Activated T-helper 17 cell treated with anti-CD3 and anti-CD28 coated beads, Interleukin-2, amount 50 U/mL, for 72 hours (primary cell): ENCODE data around the gene ZNF148. TPM values are rescaled to one million over a fixed set of nuclear protein-coding genes. Genes with fewer than 3 reads are reported as not detected.

ENCODE experiments used
- ATAC-seq: fragments of 150-1000 bp; cut with Tn5 transposase; replicated peaks from 2 replicates; pipeline ENCODE4 v1.10.0; 2021; ENCODE audit warnings: mild to moderate bottlenecking, moderate library complexity
- H3K27ac Mint-ChIP-seq: one replicate; pipeline ENCODE4 v1.8.0; 2022; ENCODE audit warnings: mixed read lengths
- H3K27me3 Mint-ChIP-seq: one replicate; pipeline ENCODE4 v1.8.0; 2022; ENCODE audit warnings: mixed read lengths
- H3K36me3 Mint-ChIP-seq: one replicate; pipeline ENCODE4 v1.8.0; 2022; ENCODE audit warnings: low read depth, mild to moderate bottlenecking, mixed read lengths
- H3K4me1 Mint-ChIP-seq: one replicate; pipeline ENCODE4 v1.8.0; 2022; ENCODE audit warnings: mixed read lengths
- H3K4me3 Mint-ChIP-seq: one replicate; pipeline ENCODE4 v1.8.0; 2022; ENCODE audit warnings: mild to moderate bottlenecking, mixed read lengths
- H3K9me3 Mint-ChIP-seq: one replicate; pipeline ENCODE4 v1.8.0; 2022; ENCODE audit warnings: mixed read lengths
- total RNA-seq, 2 donors: library from RNA; stranded (reverse); gene quantifications; one replicate each; pipeline ENCODE4 v1.2.3, GENCODE V29; 2022

ZNF148 gene
- total RNA-seq, 2 donors from 2014 or later = 38.1 to 60.2 TPM

- no peak for ATAC-seq
- H3K4me3 Mint-ChIP-seq = no peak overlapping the region
- no peaks in the 10 kb centered on the region for H3K27me3 Mint-ChIP-seq
- H3K36me3 Mint-ChIP-seq = peaks cover 76% of the 10 kb centered on the region
- no peaks in the 10 kb centered on the region for H3K9me3 Mint-ChIP-seq
- peaks cover 3% of the 10 kb centered on the region for H3K4me1 Mint-ChIP-seq
- H3K27ac Mint-ChIP-seq = no peak overlapping the region
Observed at GRCh38 chr3:125261031-125261430, 114.1 kb downstream of the ZNF148 start.

- H3K27me3 Mint-ChIP-seq = no peaks in the 10 kb centered on the region
- no peak for ATAC-seq
- peaks cover 3% of the 10 kb centered on the region for H3K4me1 Mint-ChIP-seq
Observed at GRCh38 chr3:125260158-125260557, 115.0 kb downstream of the ZNF148 start.

GRCh38 chr3:125257536-125257935, 117.6 kb downstream of the ZNF148 start:
- no peak for ATAC-seq
- Mint-ChIP-seq H3K27me3 (no peaks in the 10 kb centered on the region), H3K36me3 (peaks cover 78% of the 10 kb centered on the region), H3K4me3 (no peak overlapping the region), H3K9me3 (no peaks in the 10 kb centered on the region), H3K27ac (no peak overlapping the region), H3K4me1 (peaks cover 4% of the 10 kb centered on the region)

More at GRCh38 chr3:125260158-125260557, 115.0 kb downstream of the ZNF148 start:
- Mint-ChIP-seq H3K4me3 (no peak overlapping the region), H3K27ac (no peak overlapping the region), H3K9me3 (no peaks in the 10 kb centered on the region), H3K36me3 (peaks cover 73% of the 10 kb centered on the region)

- Mint-ChIP-seq H3K4me1 (peaks cover 4% of the 10 kb centered on the region), H3K4me3 (no peak overlapping the region), H3K36me3 (peaks cover 80% of the 10 kb centered on the region), H3K9me3 (no peaks in the 10 kb centered on the region), H3K27me3 (no peaks in the 10 kb centered on the region), H3K27ac (no peak overlapping the region)
- no peak for ATAC-seq
Observed at GRCh38 chr3:125256675-125257074, 118.5 kb downstream of the ZNF148 start.

- peaks cover 4% of the 10 kb centered on the region for H3K4me1 Mint-ChIP-seq
- no peak for ATAC-seq
- H3K27me3 Mint-ChIP-seq = no peaks in the 10 kb centered on the region
- peaks cover 44% of the 10 kb centered on the region for H3K36me3 Mint-ChIP-seq
- no peaks in the 10 kb centered on the region for H3K9me3 Mint-ChIP-seq
- H3K27ac Mint-ChIP-seq = no peak overlapping the region
- H3K4me3 Mint-ChIP-seq = no peak overlapping the region
Observed at GRCh38 chr3:125250973-125251372, 124.2 kb downstream of the ZNF148 start.

GRCh38 chr3:125246237-125246636, 128.9 kb downstream of the ZNF148 start:
- H3K27ac Mint-ChIP-seq = no peak overlapping the region
- no peaks in the 10 kb centered on the region for H3K27me3 Mint-ChIP-seq
- peaks cover 7% of the 10 kb centered on the region for H3K4me1 Mint-ChIP-seq
- H3K36me3 Mint-ChIP-seq = peaks cover 48% of the 10 kb centered on the region
- no peak for ATAC-seq
- H3K4me3 Mint-ChIP-seq = no peak overlapping the region
- no peaks in the 10 kb centered on the region for H3K9me3 Mint-ChIP-seq

- no peak for ATAC-seq
- Mint-ChIP-seq H3K36me3 (peaks cover 48% of the 10 kb centered on the region), H3K9me3 (no peaks in the 10 kb centered on the region), H3K27me3 (no peaks in the 10 kb centered on the region), H3K4me3 (no peak overlapping the region), H3K27ac (no peak overlapping the region), H3K4me1 (peaks cover 7% of the 10 kb centered on the region)
Observed at GRCh38 chr3:125245521-125245920, 129.6 kb downstream of the ZNF148 start.

GRCh38 chr3:125240496-125240895, 134.6 kb downstream of the ZNF148 start:
- Mint-ChIP-seq H3K9me3 (no peaks in the 10 kb centered on the region), H3K36me3 (peaks cover 85% of the 10 kb centered on the region), H3K4me3 (no peak overlapping the region), H3K4me1 (peaks cover 14% of the 10 kb centered on the region), H3K27ac (no peak overlapping the region), H3K27me3 (no peaks in the 10 kb centered on the region)
- no peak for ATAC-seq

GRCh38 chr3:125239266-125239665, 135.9 kb downstream of the ZNF148 start:
- ATAC-seq = no peak
- no peaks in the 10 kb centered on the region for H3K27me3 Mint-ChIP-seq
- H3K9me3 Mint-ChIP-seq = no peaks in the 10 kb centered on the region
- H3K27ac Mint-ChIP-seq = no peak overlapping the region
- peaks cover 82% of the 10 kb centered on the region for H3K36me3 Mint-ChIP-seq
- H3K4me3 Mint-ChIP-seq = no peak overlapping the region
- peaks cover 11% of the 10 kb centered on the region for H3K4me1 Mint-ChIP-seq

- H3K4me1 Mint-ChIP-seq = peaks cover 11% of the 10 kb centered on the region
- H3K27me3 Mint-ChIP-seq = no peaks in the 10 kb centered on the region
- H3K36me3 Mint-ChIP-seq = peaks cover 83% of the 10 kb centered on the region
- H3K4me3 Mint-ChIP-seq = no peak overlapping the region
- no peak overlapping the region for H3K27ac Mint-ChIP-seq
- peak; percentile 52 for ATAC-seq
- H3K9me3 Mint-ChIP-seq = no peaks in the 10 kb centered on the region
Observed at GRCh38 chr3:125238759-125239158, 136.4 kb downstream of the ZNF148 start.

- ATAC-seq = no peak
- Mint-ChIP-seq H3K4me1 (peaks cover 26% of the 10 kb centered on the region), H3K36me3 (peaks cover 86% of the 10 kb centered on the region), H3K27me3 (no peaks in the 10 kb centered on the region), H3K27ac (no peak overlapping the region), H3K9me3 (no peaks in the 10 kb centered on the region), H3K4me3 (no peak overlapping the region)
Observed at GRCh38 chr3:125236331-125236903, 138.7 kb downstream of the ZNF148 start.

- no peak overlapping the region for H3K27ac Mint-ChIP-seq
- peaks cover 87% of the 10 kb centered on the region for H3K36me3 Mint-ChIP-seq
- no peaks in the 10 kb centered on the region for H3K27me3 Mint-ChIP-seq
- no peaks in the 10 kb centered on the region for H3K9me3 Mint-ChIP-seq
- peaks cover 26% of the 10 kb centered on the region for H3K4me1 Mint-ChIP-seq
- H3K4me3 Mint-ChIP-seq = no peak overlapping the region
- ATAC-seq = no peak
Observed at GRCh38 chr3:125234831-125235230, 140.3 kb downstream of the ZNF148 start.

GRCh38 chr3:125232401-125232800, 142.7 kb downstream of the ZNF148 start:
- peak overlapping the region; percentile 53 for H3K4me3 Mint-ChIP-seq
- H3K36me3 Mint-ChIP-seq = peaks cover 81% of the 10 kb centered on the region
- no peaks in the 10 kb centered on the region for H3K9me3 Mint-ChIP-seq
- peak; percentile 65 for ATAC-seq
- H3K27ac Mint-ChIP-seq = peak overlapping the region; percentile 83
- peaks cover 15% of the 10 kb centered on the region for H3K4me1 Mint-ChIP-seq
- no peaks in the 10 kb centered on the region for H3K27me3 Mint-ChIP-seq

GRCh38 chr3:125231895-125232294, 143.2 kb downstream of the ZNF148 start:
- peak overlapping the region; percentile 83 for H3K27ac Mint-ChIP-seq
- H3K27me3 Mint-ChIP-seq = no peaks in the 10 kb centered on the region
- peaks cover 15% of the 10 kb centered on the region for H3K4me1 Mint-ChIP-seq
- H3K4me3 Mint-ChIP-seq = peak overlapping the region; percentile 53
- peak; percentile 86 for ATAC-seq
- H3K36me3 Mint-ChIP-seq = peaks cover 81% of the 10 kb centered on the region
- no peaks in the 10 kb centered on the region for H3K9me3 Mint-ChIP-seq

- H3K9me3 Mint-ChIP-seq = no peaks in the 10 kb centered on the region
- H3K36me3 Mint-ChIP-seq = peaks cover 63% of the 10 kb centered on the region
- peaks cover 15% of the 10 kb centered on the region for H3K4me1 Mint-ChIP-seq
- ATAC-seq = no peak
- H3K27me3 Mint-ChIP-seq = no peaks in the 10 kb centered on the region
- H3K27ac Mint-ChIP-seq = no peak overlapping the region
- no peak overlapping the region for H3K4me3 Mint-ChIP-seq
Observed at GRCh38 chr3:125229707-125230106, 145.4 kb downstream of the ZNF148 start.

- no peaks in the 10 kb centered on the region for H3K27me3 Mint-ChIP-seq
- peaks cover 61% of the 10 kb centered on the region for H3K36me3 Mint-ChIP-seq
- H3K27ac Mint-ChIP-seq = no peak overlapping the region
- H3K4me1 Mint-ChIP-seq = peaks cover 15% of the 10 kb centered on the region
- ATAC-seq = no peak
- no peaks in the 10 kb centered on the region for H3K9me3 Mint-ChIP-seq
- H3K4me3 Mint-ChIP-seq = no peak overlapping the region
Observed at GRCh38 chr3:125229168-125229567, 146.0 kb downstream of the ZNF148 start.
